ENCODE results near the gene TFRC.
"Not testable (repeated sequence)": the region's sequence is repeated elsewhere in the genome, so short reads cannot be mapped to it uniquely, and the experiment has no call there.

TFRC gene

GRCh38 chr3:196081002-196081833, 672 bp downstream of the TFRC start:
- peak; percentile 72 for DNase-seq

- DNase-seq, result not testable (repeated sequence)
Measured at GRCh38 chr3:196080101-196080846, 1.6 kb downstream of the TFRC start.

- DNase-seq, result no peak
Measured at GRCh38 chr3:196079682-196080081, 2.2 kb downstream of the TFRC start.

- no peak for DNase-seq
Measured at GRCh38 chr3:196075013-196075412, 6.9 kb downstream of the TFRC start.

- DNase-seq, result peak; percentile 70
Measured at GRCh38 chr3:196073255-196073753, 8.6 kb downstream of the TFRC start.

GRCh38 chr3:196072313-196072712, 9.6 kb downstream of the TFRC start:
- DNase-seq, result no peak

GRCh38 chr3:196068812-196069211, 13.1 kb downstream of the TFRC start:
- not testable (repeated sequence) for DNase-seq

- no peak for DNase-seq
Measured at GRCh38 chr3:196067439-196067838, 14.5 kb downstream of the TFRC start.

- DNase-seq, result no peak
Measured at GRCh38 chr3:196063971-196064370, 17.9 kb downstream of the TFRC start.

GRCh38 chr3:196063456-196063855, 18.4 kb downstream of the TFRC start:
- no peak for DNase-seq

GRCh38 chr3:196063049-196063448, 18.8 kb downstream of the TFRC start:
- no peak for DNase-seq

GRCh38 chr3:196060834-196061233, 21.1 kb downstream of the TFRC start:
- DNase-seq, result no peak

GRCh38 chr3:196057760-196058331, 24.0 kb downstream of the TFRC start:
- no peak for DNase-seq

GRCh38 chr3:196056371-196056770, 25.5 kb downstream of the TFRC start:
- DNase-seq, result not testable (repeated sequence)

GRCh38 chr3:196055683-196056270, 26.1 kb downstream of the TFRC start:
- DNase-seq, result no peak

GRCh38 chr3:196055240-196055639, 26.6 kb downstream of the TFRC start:
- DNase-seq, result no peak

GRCh38 chr3:196054661-196055060, 27.2 kb downstream of the TFRC start:
- DNase-seq, result no peak

- DNase-seq, result no peak
Measured at GRCh38 chr3:196053487-196053886, 28.4 kb downstream of the TFRC start.

GRCh38 chr3:196051282-196052076, 30.4 kb downstream of the TFRC start:
- DNase-seq, result no peak

GRCh38 chr3:196050597-196050996, 31.3 kb downstream of the TFRC start:
- DNase-seq, result no peak

GRCh38 chr3:196049653-196050052, 32.2 kb downstream of the TFRC start:
- no peak for DNase-seq

- no peak for DNase-seq
Measured at GRCh38 chr3:196048922-196049598, 32.8 kb downstream of the TFRC start.

Data from stimulated activated CD4-positive, alpha-beta T cell treated with anti-CD3 and anti-CD28 coated beads, Interleukin-15, amount 100 ng/mL, for 24 hours (primary cell).